GM10847 (cell line): Measurements from ENCODE around the gene MBL2.

Experiments used
- POLR2A ChIP-seq: IDR thresholded peaks from 2 replicates; pipeline ENCODE4 v1.6.1; 2011; ENCODE audit not compliant: insufficient read length; ENCODE audit errors: extremely low read depth

MBL2 gene

DNA sequence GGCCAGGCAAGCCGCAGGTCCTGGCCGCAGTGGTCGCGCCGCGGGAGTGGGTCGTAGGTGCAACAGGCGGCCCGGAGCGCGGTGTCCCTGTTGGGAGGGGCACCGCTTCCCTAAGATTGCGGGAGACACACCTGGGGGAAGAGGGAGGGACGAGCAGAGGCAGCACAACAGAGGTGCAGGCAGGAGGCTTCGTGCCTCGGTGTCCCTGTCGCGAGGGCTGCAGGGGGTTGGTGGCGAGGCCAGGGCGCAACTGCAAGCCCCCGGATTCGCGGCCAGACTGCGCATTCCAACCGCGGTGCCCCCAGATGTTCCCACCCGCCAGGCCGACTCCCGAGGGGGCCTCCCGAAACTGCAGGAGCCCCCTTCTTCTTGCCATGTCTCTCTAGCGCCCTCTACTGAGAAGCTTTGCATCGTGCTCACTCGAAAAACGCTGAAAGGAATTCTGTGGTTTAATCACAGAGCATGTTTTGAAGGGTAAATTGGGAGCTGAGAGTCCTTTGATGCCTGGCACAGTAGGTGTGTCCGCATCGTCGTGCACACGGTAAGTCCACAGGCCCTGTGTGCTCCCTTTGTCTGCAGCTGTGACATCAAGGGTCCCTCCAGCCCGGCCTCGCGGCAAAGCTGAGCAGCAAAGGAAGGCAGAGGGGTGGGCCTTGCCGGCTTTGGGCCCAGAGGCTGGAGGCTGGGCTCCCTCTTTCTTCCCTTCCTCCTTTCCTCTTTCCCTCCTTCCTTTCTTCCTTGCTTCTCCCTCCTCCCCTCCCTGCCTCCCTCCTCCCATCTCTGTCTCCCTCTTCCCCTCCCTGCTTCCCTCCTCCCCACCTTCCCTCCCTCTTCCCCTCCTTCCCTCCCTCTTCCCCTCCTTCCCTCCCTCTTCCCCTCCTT is 6.2 kb upstream of the MBL2 start:
- TF ChIP-seq POLR2A, result no peak

DNA sequence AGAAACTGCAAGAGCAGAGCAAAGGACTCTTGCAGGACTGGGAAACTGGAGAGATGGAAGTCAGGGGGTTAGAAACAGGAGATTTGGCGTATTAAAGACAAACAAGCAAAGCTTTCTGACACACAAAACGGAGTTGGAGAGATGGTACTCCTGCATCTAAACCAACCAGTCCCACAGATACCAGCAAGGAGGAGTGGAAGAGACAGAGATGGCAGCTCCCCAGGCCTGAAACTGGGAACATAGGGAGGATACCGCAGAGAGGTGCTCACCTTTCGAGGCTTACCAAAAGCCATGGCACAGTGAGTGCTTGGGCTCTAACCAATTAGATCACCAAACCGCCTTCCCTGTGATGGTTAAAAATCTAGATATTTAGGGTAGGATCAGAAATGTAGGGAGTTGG is 4.8 kb upstream of the MBL2 start:
- no peak for TF ChIP-seq POLR2A

DNA sequence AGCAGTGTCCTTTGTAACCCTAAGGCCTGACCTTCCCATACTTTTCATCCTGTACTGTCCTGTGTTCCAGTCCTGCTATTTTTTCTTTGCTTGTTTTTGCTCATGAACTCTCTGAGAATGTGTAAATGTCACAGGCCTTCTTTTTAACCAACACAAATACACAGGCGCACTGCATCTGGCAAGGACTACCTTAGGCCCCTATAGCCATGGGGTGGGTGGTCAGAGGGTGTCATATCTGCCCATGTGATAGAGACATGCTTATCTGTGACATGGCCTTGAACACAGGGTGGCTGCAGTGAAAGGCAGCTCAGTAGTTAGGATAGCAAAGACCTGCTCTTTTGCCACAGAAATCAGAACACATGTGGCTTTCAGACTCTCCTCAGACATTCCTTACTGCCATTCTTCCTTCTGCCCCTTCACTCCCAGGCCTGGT is 3.9 kb upstream of the MBL2 start:
- TF ChIP-seq POLR2A, result no peak

DNA sequence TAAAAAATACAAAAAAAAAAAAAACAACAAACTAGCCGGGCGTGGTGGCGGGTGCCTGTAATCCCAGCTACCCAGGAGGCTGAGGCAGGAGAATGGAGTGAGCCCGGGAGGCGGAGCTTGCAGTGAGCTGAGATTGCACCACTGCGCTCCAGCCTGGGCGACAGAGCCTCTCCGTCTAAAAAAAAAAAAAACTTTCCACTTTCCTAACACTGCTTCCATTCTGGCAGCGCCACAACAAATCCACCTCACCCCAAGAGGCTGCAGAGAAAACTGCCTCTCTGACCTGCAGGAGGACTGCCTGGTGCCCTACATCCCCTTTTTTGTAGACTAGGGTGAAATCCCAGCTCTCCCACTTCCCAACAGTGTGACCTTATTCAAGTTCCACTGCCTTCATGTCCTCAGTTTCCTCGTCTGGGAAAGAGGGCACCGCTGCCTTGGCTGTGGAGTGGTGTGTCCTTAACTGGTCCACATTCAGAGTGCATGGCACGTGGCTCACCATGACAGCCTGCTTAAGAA is 2.6 kb upstream of the MBL2 start:
- no peak for TF ChIP-seq POLR2A

DNA sequence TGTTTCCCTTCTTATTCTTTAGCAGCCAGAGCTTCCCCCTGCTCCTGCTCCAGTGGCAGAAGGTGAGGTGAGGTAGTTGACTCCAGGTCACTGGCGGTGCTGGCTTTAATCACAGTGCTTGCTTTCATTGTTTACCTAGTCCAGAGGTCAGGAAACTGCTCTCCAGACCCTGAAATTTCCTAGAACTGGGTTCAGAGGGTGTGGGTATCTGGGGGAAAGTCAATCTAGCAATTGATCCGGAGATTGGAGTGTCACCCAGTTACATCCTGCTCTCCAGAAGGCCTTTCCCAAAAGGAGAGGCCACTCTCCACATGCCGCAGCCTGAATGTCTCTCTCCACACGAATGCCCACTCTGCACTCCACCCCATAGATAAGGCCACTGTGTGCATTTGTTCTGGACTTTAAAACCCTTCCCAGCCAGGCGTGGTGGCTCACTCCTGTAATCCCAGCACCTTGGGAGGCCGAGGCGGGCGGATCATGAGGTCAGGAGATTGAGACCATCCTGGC is 2.1 kb upstream of the MBL2 start:
- no peak for TF ChIP-seq POLR2A

DNA sequence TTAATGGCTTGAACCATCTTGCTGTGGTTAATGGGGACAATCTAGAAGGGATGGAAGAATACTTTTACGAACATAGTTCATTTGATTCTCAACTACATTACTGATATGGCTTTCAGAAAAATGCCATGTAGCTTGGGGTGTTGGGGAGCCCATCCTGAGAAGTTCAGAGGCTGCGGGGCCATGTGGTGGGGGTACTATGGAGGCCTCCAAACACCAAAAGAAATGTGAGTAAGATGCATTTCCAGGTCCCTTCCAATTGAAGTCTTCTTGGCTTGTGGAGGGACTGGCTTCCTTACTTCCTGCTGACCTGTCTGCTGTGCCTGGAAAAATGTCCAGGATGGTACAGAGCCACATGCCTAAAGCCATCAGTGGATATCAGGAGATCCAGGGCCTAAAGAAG is 1.6 kb upstream of the MBL2 start:
- TF ChIP-seq POLR2A, result no peak

DNA sequence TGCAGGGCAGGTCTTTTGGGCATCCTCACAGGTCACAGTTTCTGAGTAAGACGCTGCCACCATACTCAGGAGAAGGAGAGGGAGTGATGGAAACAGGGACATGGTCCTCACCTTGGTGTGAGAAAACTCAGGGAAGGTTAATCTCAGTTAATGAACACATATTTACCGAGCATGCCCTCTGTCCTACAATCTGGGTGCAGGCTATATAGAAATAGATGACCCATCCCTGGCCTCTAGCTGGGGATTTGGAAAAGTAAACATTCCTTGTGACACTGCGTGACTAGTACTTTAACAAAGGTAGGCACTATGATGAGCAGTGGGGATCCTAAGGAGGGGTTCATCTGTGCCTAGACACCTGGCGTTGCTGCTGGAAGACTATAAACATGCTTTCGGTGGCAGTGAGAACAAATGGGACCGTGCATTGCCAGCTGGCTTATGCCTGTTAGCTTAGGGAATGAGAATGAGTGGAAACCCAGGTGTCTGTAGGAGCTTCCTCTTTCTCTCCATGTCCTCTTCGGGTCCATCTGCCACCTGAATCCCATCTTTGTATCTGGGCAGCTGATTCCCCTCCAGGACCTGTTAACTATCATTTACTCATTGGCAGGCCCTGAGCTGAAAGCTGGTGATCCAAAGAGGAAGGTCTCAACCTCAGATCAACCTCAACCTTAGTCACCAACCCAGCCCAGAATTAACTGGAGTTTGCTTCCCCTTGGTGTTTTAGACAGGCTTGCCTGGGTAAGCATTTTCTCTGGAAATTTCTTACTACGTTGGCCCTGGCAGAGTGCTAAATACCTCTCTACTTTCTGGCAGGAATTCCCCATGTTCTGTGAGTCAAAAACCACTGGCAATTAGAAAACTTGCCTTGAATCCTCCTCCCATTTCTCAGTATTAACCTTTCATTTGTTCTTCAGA is 794 bp downstream of the MBL2 start:
- no peak for TF ChIP-seq POLR2A

DNA sequence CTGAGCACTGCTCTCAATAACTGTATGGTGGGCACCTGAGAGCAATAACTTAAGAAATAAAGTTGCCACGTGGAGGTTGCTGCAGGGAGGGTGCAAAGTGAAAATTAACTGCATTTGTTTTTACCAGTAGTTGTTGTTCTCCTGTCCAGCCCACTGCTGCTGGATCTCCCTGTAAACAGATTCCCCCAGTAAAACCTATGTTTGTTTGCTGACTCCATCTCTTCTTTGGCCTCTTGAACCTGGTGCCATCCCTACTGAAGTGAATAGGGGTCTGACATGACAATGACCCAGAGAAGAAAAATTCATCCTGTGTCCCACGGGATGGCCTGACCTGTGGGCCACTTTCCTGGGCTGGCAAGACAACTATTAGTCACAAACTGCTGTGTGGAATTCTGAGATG is 1.7 kb downstream of the MBL2 start:
- no peak for TF ChIP-seq POLR2A

DNA sequence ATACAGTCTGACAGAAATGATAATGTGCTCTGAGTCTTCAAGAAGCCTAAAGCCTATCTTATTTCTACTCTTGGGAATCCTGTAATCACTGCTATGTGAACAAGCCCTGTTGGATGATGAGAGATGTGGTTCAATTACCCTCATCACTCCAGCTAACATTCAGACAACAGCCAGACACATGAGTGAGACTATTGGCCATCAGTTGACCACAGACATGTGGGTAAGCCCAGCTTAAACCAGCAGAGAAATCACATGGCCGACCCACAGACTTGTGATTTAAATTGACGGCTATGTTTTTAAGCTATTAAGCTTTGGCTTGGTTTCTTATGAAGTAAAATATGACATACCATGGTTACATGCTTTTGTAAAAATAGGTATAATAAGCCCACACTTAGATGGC is 2.6 kb downstream of the MBL2 start:
- no peak for TF ChIP-seq POLR2A

DNA sequence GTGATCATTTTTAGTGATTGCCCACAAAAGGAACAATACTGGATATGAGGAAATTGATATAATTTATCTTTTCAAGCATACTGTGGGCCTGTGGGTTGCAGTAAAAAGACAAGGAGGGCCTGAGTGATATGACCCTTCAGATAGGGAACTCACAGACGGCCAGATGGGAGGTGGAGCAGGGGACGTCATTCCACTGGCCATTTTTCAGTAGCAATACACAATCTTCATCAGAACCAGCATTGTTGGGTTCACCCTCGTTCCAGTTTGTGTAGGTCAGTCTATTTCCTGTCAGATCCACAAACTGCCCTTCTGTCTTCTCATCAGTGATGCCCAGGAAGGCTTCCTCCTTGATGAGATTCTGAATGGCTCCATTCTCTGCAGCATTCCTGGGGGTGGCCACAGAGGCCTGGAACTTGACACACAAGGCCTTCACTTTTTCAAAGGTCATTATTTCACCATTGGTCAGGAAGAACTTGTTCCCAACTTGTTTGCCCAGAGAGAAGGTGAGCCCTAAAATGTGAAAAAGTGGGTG is 4.5 kb downstream of the MBL2 start:
- TF ChIP-seq POLR2A, result no peak

DNA sequence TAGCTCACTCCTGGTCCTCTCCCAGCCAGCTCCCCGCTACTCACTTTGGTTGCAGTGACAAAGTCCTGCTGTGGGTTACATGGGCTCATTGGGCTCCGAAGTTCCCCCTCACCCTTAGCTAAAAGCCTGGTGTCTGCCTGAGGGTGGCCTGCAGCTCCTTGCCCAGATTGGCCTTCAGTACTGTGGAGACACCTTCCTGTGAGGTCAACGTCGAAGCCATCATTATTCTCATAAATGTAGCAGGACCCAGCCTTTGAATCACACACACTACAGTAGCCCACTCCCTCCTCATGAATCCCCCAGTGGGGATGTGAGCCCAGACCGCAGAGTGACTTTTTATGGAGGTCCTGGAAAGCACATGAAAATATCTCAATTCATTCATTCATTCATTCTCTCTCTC is 10.5 kb downstream of the MBL2 start:
- TF ChIP-seq POLR2A, result no peak

DNA sequence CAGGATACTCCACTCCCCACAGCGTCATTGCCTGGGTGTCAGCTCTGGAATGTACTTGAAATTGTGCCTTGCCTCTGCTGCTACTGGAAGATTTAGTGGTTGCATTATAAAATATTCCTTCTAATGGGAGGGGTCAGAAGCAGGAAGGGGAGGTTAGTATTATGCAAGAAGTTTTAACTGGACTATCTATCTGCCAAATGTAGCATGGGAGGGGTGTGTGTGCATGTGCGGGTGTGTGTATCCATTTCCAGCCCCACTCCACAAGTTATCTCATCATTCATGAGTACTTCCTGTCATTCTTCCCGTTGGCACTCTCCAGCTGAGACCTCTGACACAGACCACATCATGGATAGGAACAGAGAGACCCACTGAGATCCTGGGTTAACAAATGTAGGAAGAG is 13.4 kb downstream of the MBL2 start:
- TF ChIP-seq POLR2A, result no peak

DNA sequence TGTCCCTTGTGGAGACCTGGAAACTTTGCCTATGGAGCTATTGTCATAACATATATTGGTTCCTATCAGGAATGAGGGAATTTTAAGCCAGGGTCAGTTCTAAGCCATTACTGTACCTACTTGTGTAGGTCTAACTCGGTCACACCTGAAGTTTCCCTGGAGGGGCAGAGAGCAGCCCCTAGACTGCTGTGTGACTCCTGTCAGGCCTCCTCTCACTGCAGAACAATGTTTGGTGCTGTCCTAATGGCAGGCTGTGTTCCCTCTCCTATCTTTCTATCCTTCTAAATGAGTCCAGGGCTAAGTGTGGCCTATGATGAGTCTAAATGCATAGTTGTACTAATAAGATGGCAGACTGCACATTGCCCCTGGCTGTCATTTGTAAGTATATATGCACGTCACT is 14.2 kb downstream of the MBL2 start:
- no peak for TF ChIP-seq POLR2A

DNA sequence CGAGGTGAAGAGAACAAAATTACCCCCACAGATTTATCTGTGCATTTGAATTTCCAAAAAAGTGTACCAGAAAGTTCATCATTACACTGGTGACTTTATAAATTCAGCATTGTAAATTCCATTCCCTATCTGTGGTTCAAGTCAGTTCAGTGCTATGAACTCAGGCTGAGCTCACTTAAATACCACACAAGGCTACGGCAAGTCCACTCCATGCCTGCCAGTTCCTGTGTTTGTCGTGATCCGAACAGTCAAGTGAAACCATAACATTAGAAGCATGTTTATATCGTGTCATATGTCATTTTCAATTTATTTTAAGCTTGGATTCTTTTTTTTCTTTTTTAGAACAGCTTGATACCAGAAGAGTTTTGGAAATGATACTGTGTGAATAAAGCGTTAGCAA is 14.8 kb downstream of the MBL2 start:
- no peak for TF ChIP-seq POLR2A

DNA sequence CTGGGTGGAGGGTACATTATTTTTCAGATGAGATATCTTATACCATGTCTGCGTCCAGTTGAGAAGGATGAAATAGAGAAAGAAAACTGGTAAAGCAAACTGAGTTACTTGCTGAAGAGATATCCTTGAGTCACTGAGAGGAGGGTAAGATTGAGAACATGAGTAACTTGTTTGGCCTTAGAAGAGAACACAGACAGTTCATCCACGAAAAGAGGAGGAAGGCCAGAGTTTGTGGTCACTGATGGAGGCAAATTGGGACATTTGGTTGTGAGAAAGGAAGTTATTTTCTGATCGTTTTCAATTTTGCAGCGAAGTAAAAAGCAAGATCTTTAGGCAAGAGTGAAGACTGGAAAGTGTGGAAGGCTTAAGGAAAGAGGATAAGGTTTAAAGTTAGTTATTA is 15.6 kb downstream of the MBL2 start:
- no peak for TF ChIP-seq POLR2A
